K562 (cell line): ENCODE results near the gene ARHGAP24. TPM values are rescaled to one million over a fixed set of nuclear protein-coding genes. Genes with fewer than 3 reads are reported as not detected.

Experiments used
- ATF4 ChIP-seq: fragments of 450-650 bp; formaldehyde crosslinking; IDR thresholded peaks from 2 replicates; pipeline ENCODE4 v1.4.0; 2022; ENCODE audit warnings: mild to moderate bottlenecking, moderate library complexity
- CEBPB ChIP-seq: fragments of 450-650 bp; IDR thresholded peaks from 2 replicates; pipeline ENCODE4 v1.6.1; 2016; ENCODE audit warnings: missing genetic modification characterization, missing compliant biosample characterization
- CEBPG ChIP-seq, 3 experiments: fragments of 200-800 bp in 1 of 3; sonication (Bioruptor generic) in 1 of 3; sonication (generic) in 1 of 3; formaldehyde crosslinking in 1 of 3; IDR thresholded peaks in 2 of 3; conservative IDR thresholded peaks in 1 of 3; 2 replicates each; pipeline versions ENCODE4 v1.6.1 to v1.8.0; 2016 to 2022; ENCODE audit warnings: missing compliant biosample characterization in 2 of 3, missing genetic modification characterization in 2 of 3, mild to moderate bottlenecking in 1 of 3, missing genetic modification reagents in 1 of 3
- CREB3 ChIP-seq: fragments of 450-650 bp; conservative IDR thresholded peaks from 2 replicates; pipeline ENCODE4 v1.6.1; 2016; ENCODE audit warnings: missing genetic modification characterization, low read depth, mild to moderate bottlenecking, missing compliant biosample characterization, moderate library complexity
- CREBBP ChIP-seq: IDR thresholded peaks from one replicate; pipeline ENCODE4 v1.6.1; 2012; ENCODE audit warnings: low read depth, mild to moderate bottlenecking, control low read depth, inconsistent platforms, low read length
- E2F8 ChIP-seq: fragments of 450-650 bp; IDR thresholded peaks from 2 replicates; pipeline ENCODE4 v1.7.1; 2018; ENCODE audit warnings: mild to moderate bottlenecking, low read depth; ENCODE audit not compliant: partially characterized antibody
- ETV1 ChIP-seq: fragments of 450-650 bp; conservative IDR thresholded peaks from 2 replicates; pipeline ENCODE4 v1.6.1; 2016; ENCODE audit warnings: missing genetic modification characterization, control low read depth, low read depth, missing compliant biosample characterization
- GTF2F1 ChIP-seq: IDR thresholded peaks from 2 replicates; pipeline ENCODE4 v1.6.1; 2011; ENCODE audit warnings: low read depth, low read length, improper control_type of control experiment
- HNRNPUL1 ChIP-seq: fragments of 200-400 bp; formaldehyde crosslinking; IDR thresholded peaks from 2 replicates; pipeline ENCODE4 v1.6.1; 2017; ENCODE audit warnings: low read length
- IRF1 ChIP-seq: sonication (generic); formaldehyde crosslinking; IDR thresholded peaks from 2 replicates; pipeline ENCODE4 v1.8.0; 2022; ENCODE audit warnings: missing genetic modification reagents, mild to moderate bottlenecking, borderline replicate concordance
- JUND ChIP-seq, 2 experiments: IDR thresholded peaks; 2 replicates in 1 of 2; 3 replicates in 1 of 2; pipeline ENCODE4 v1.6.1; 2011; ENCODE audit warnings: borderline replicate concordance in 2 of 2, low read depth in 2 of 2, low read length in 2 of 2, improper control_type of control experiment in 1 of 2, missing biosample characterization in 1 of 2, missing genetic modification characterization in 1 of 2, missing genetic modification reagents in 1 of 2
- KDM1A ChIP-seq, 2 experiments: fragments of 450-650 bp; IDR thresholded peaks; 2 replicates each; pipeline ENCODE4 v1.6.1; 2016; ENCODE audit warnings: mild to moderate bottlenecking in 2 of 2
- L3MBTL2 ChIP-seq: fragments of 450-650 bp; IDR thresholded peaks from 2 replicates; pipeline ENCODE4 v1.6.1; 2016; ENCODE audit warnings: mild to moderate bottlenecking, moderate library complexity
- MAFG ChIP-seq: fragments of 450-650 bp; conservative IDR thresholded peaks from 2 replicates; pipeline ENCODE4 v1.6.1; 2016; ENCODE audit warnings: missing genetic modification characterization, missing compliant biosample characterization
- MBD2 ChIP-seq: sonication (generic); IDR thresholded peaks from 2 replicates; pipeline ENCODE4 v1.6.1; 2016; ENCODE audit warnings: low read depth, borderline replicate concordance
- NBN ChIP-seq: fragments of 450-650 bp; IDR thresholded peaks from 2 replicates; pipeline ENCODE4 v1.6.1; 2016; ENCODE audit warnings: low read depth, mild to moderate bottlenecking
- NFIC ChIP-seq: fragments of 450-650 bp; IDR thresholded peaks from 2 replicates; pipeline ENCODE4 v1.6.1; 2017; ENCODE audit warnings: mild to moderate bottlenecking, inconsistent platforms
- PHB2 ChIP-seq: fragments of 450-650 bp; IDR thresholded peaks from 2 replicates; pipeline ENCODE4 v1.6.1; 2017; ENCODE audit warnings: low read depth
- POLR3A ChIP-seq: IDR thresholded peaks from 2 replicates; pipeline ENCODE4 v1.6.1; 2011; ENCODE audit warnings: borderline replicate concordance, mild to moderate bottlenecking, moderate library complexity; ENCODE audit not compliant: insufficient read length, insufficient read depth; ENCODE audit errors: extremely low read depth
- RBM15 ChIP-seq: fragments of 200-400 bp; formaldehyde crosslinking; IDR thresholded peaks from 2 replicates; pipeline ENCODE4 v1.6.1; 2018; ENCODE audit warnings: mild to moderate bottlenecking, low read length, moderate library complexity; ENCODE audit not compliant: insufficient read depth
- SNRNP70 ChIP-seq: fragments of 200-400 bp; formaldehyde crosslinking; optimal IDR thresholded peaks from 2 replicates; pipeline ENCODE3; 2017; ENCODE audit warnings: low read depth, low read length
- ZC3H8 ChIP-seq: fragments of 450-650 bp; IDR thresholded peaks from 2 replicates; pipeline ENCODE4 v1.6.1; 2017
- ZEB2 ChIP-seq: fragments of 450-650 bp; IDR thresholded peaks from 2 replicates; pipeline ENCODE4 v1.6.1; 2016
- ZFP1 ChIP-seq: fragments of 450-650 bp; formaldehyde crosslinking; IDR thresholded peaks from 2 replicates; pipeline ENCODE4 v1.4.0; 2020; ENCODE audit warnings: mild to moderate bottlenecking, mixed read lengths
- ZNF3 ChIP-seq: fragments of 250-450 bp; sonication (Bioruptor Pico); IDR thresholded peaks from 2 replicates; pipeline ENCODE4 v1.5.0; 2021; ENCODE audit warnings: mild to moderate bottlenecking, moderate library complexity
- polyA plus RNA-seq, 8 experiments: library from polyadenylated mRNA; depleted of rRNA in 4 of 8; stranded (reverse) in 5 of 8; unstranded in 3 of 8; fragments of >200 nt; fragmentation: Nextera tagmentation in 2 of 8; fragmentation: Illumina TruSeq in 1 of 8; extraction: Ambion mirVana in 2 of 8; extraction: Trizol in 1 of 8; gene quantifications; 2 replicates each; pipeline versions ENCODE4 v1.2.1 to v1.2.3, GENCODE V29; 2011 to 2014; ENCODE audit warnings: inconsistent platforms in 1 of 8, missing spikeins in 1 of 8
- total RNA-seq, 7 experiments: library from RNA; depleted of rRNA in 6 of 7; stranded (reverse); fragments of >200 nt in 6 of 7; fragmentation: Illumina TruSeq in 2 of 7; extraction: Trizol in 2 of 7; gene quantifications; 2 replicates each; pipeline versions ENCODE4 v1.2.1 to v1.2.3, GENCODE V29; 2011 to 2021; ENCODE audit warnings: low replicate concordance in 1 of 7

The ARHGAP24 gene
- total and polyA plus RNA-seq, 9 of the 15 experiments (the other 6 are each of a cell fraction or from before 2014, with no cell fraction given): 8.0 to 22.6 (median 14.0) TPM

GRCh38 chr4:85823295-85823694 lies 348.3 kb downstream of the ARHGAP24 start (continued):
- TF ChIP-seq POLR3A: no peak
- TF ChIP-seq ZFP1 (CRISPR knock-in tag): no peak
- no peak for TF ChIP-seq CREBBP
- no peak for TF ChIP-seq JUND (IDR thresholded peaks at IDR 0.05; ENCODE audit: borderline replicate concordance, low read depth, low read length)
- TF ChIP-seq JUND (tag; IDR thresholded peaks at IDR 0.05; ENCODE audit: borderline replicate concordance, low read depth, low read length): no peak
- TF ChIP-seq MBD2: no peak
- no peak for TF ChIP-seq ZNF3 (CRISPR knock-in tag)
- no peak for TF ChIP-seq SNRNP70
- TF ChIP-seq E2F8: no peak
- peak; percentile 48; the same call in 1 of the 2 replicates for TF ChIP-seq L3MBTL2
- peak; percentile 52 for TF ChIP-seq CEBPB (tag)
- no peak for TF ChIP-seq HNRNPUL1
- no peak for TF ChIP-seq CREB3 (tag)
- TF ChIP-seq RBM15: no peak
- 0 out of 2 replicates have a peak, but pooled peaks have one; percentile 42 for TF ChIP-seq ATF4
- no peak for TF ChIP-seq IRF1
- no peak for TF ChIP-seq PHB2
- TF ChIP-seq ZEB2: no peak
- TF ChIP-seq NFIC: peak; percentile 30; the same call in 1 of the 2 replicates
- peak; percentile 28; the same call in 1 of the 2 replicates for TF ChIP-seq ETV1 (tag)
- TF ChIP-seq KDM1A (IDR thresholded peaks at IDR 0.05): no peak
- peak; percentile 47 for TF ChIP-seq CEBPG (CRISPR knock-in tag; IDR thresholded peaks at IDR 0.05)
- peak; percentile 84 to 88 for TF ChIP-seq CEBPG (tag; conservative IDR thresholded peaks at IDR 0.05 in 1 of 2, IDR thresholded peaks at IDR 0.05 in 1 of 2)
- TF ChIP-seq NBN: no peak
- no peak for TF ChIP-seq ZC3H8
- TF ChIP-seq MAFG (tag): no peak
- no peak for TF ChIP-seq GTF2F1
